Prostate gland (tissue), 2 donors: ENCODE results near the gene NPTXR.

Experiments used
- POLR2A ChIP-seq: fragments of 450-650 bp; IDR thresholded peaks from one replicate; pipeline ENCODE4 v1.6.1; 2016; ENCODE audit warnings: antibody characterized with exemption, mild to moderate bottlenecking
- POLR2AphosphoS5 ChIP-seq: sonication (generic); formaldehyde crosslinking; IDR thresholded peaks from one replicate; pipeline ENCODE4 v1.6.1; 2017; ENCODE audit warnings: antibody characterized with exemption
- TF ChIP-seq, protein P1 (sequence below), 4 experiments: fragments of 200-600 bp in 2 of 4; fragments of 450-650 bp in 2 of 4; sonication (generic) in 2 of 4; IDR thresholded peaks; 1 replicate in 3 of 4; 2 replicates in 1 of 4; pipeline ENCODE4 v1.5.1; 2016 to 2019; ENCODE audit warnings: antibody characterized with exemption in 4 of 4, mild to moderate bottlenecking in 2 of 4, moderate library complexity in 2 of 4

DNA sequence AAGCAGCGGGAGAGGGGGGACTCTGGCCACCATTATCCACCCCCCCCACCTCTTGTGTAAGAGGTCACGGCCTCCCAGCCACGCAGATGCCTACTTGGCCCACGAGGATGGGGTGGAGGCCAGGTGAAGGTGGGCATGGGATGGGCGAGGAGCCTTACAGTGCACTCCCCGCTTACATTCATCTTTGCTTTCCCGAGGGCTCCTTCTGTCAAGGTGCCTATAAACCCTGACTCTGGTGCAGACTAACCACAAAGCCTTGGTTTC is 13.1 kb downstream of the NPTXR start:
- TF ChIP-seq POLR2AphosphoS5 (no peak), POLR2A (no peak)
- TF ChIP-seq, protein P1, sequence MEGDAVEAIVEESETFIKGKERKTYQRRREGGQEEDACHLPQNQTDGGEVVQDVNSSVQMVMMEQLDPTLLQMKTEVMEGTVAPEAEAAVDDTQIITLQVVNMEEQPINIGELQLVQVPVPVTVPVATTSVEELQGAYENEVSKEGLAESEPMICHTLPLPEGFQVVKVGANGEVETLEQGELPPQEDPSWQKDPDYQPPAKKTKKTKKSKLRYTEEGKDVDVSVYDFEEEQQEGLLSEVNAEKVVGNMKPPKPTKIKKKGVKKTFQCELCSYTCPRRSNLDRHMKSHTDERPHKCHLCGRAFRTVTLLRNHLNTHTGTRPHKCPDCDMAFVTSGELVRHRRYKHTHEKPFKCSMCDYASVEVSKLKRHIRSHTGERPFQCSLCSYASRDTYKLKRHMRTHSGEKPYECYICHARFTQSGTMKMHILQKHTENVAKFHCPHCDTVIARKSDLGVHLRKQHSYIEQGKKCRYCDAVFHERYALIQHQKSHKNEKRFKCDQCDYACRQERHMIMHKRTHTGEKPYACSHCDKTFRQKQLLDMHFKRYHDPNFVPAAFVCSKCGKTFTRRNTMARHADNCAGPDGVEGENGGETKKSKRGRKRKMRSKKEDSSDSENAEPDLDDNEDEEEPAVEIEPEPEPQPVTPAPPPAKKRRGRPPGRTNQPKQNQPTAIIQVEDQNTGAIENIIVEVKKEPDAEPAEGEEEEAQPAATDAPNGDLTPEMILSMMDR (IDR thresholded peaks at IDR 0.05): no peak
